WTC11 (cell line): ENCODE results near the gene MRPL20. TPM values are rescaled to one million over a fixed set of nuclear protein-coding genes. Genes with fewer than 3 reads are reported as not detected.
A peak's percentile ranks its signal among the peaks of the same experiment; 100 is the strongest.

Experiments
- ATAC-seq: fragments of 200-7000 bp; cut with Tn5 transposase; 2 replicates; pipeline ENCODE4 v1.10.0; 2021; ENCODE audit warnings: mild to moderate bottlenecking, moderate library complexity
- Bru-seq: library from RNA; stranded (reverse); fragments of 400-500 nt; gene quantifications from one replicate; lab custom pipeline; 2021; lab: Mats Ljungman, UMichigan
- CTCF ChIA-PET: fragments of 300-600 bp; sonication (Branson Sonifier 250); formaldehyde crosslinking; loops from one replicate; lab custom pipeline; 2021; ENCODE audit warnings: antibody characterized with exemption; lab: Charles Lee
- POLR2A ChIA-PET: fragments of 350-600 bp; sonication (Branson Sonifier 250); formaldehyde crosslinking; loops from one replicate; lab custom pipeline; 2021; ENCODE audit warnings: antibody characterized with exemption; lab: Charles Lee
- DNase-seq: peaks from one replicate; pipeline ENCODE4 v3.0.0; 2021; ENCODE audit warnings: low spot score
- H3K27ac Mint-ChIP-seq: 2 replicates; pipeline ENCODE4 v1.8.0; 2021; ENCODE audit warnings: mixed read lengths
- H3K27me3 Mint-ChIP-seq: 2 replicates; pipeline ENCODE4 v1.8.0; 2021; ENCODE audit warnings: low read depth, mild to moderate bottlenecking, moderate library complexity, mixed read lengths
- H3K36me3 Mint-ChIP-seq: 2 replicates; pipeline ENCODE4 v1.8.0; 2021; ENCODE audit warnings: mixed read lengths
- H3K4me1 Mint-ChIP-seq: 2 replicates; pipeline ENCODE4 v1.8.0; 2022; ENCODE audit warnings: mixed read lengths
- H3K4me3 Mint-ChIP-seq: 2 replicates; pipeline ENCODE4 v1.8.0; 2021; ENCODE audit warnings: mild to moderate bottlenecking, moderate library complexity, mixed read lengths
- H3K9me3 Mint-ChIP-seq: 2 replicates; pipeline ENCODE4 v1.8.0; 2021; ENCODE audit warnings: mixed read lengths
- ATF3 ChIP-seq: sonication (generic); formaldehyde crosslinking; conservative IDR thresholded peaks from 2 replicates; pipeline ENCODE4 v1.8.1; 2022; ENCODE audit warnings: mild to moderate bottlenecking, missing genetic modification reagents
- CREM ChIP-seq: sonication (generic); formaldehyde crosslinking; IDR thresholded peaks from 2 replicates; pipeline ENCODE4 v1.8.1; 2022; ENCODE audit warnings: mild to moderate bottlenecking, missing genetic modification reagents, moderate library complexity
- E2F5 ChIP-seq: sonication (generic); formaldehyde crosslinking; IDR thresholded peaks from 2 replicates; pipeline ENCODE4 v1.8.1; 2022; ENCODE audit warnings: mild to moderate bottlenecking, moderate library complexity, missing genetic modification reagents
- ELF4 ChIP-seq: sonication (generic); formaldehyde crosslinking; IDR thresholded peaks from 2 replicates; pipeline ENCODE4 v1.8.1; 2022; ENCODE audit warnings: low read depth, mild to moderate bottlenecking, moderate library complexity, missing genetic modification reagents
- ERG ChIP-seq: fragments of 250-450 bp; sonication (Bioruptor Pico); IDR thresholded peaks from 2 replicates; pipeline ENCODE4 v1.8.0; 2021; ENCODE audit warnings: mild to moderate bottlenecking
- FOXJ3 ChIP-seq: sonication (generic); formaldehyde crosslinking; IDR thresholded peaks from 2 replicates; pipeline ENCODE4 v1.9.0; 2021; ENCODE audit warnings: missing genetic modification reagents, mild to moderate bottlenecking, borderline replicate concordance
- FOXP1 ChIP-seq: sonication (generic); formaldehyde crosslinking; IDR thresholded peaks from 2 replicates; pipeline ENCODE4 v1.8.0; 2022; ENCODE audit warnings: missing genetic modification reagents, mild to moderate bottlenecking, moderate library complexity, borderline replicate concordance
- FOXP4 ChIP-seq: sonication (generic); formaldehyde crosslinking; IDR thresholded peaks from 2 replicates; pipeline ENCODE4 v1.8.0; 2022; ENCODE audit warnings: mild to moderate bottlenecking, missing genetic modification reagents
- GABPB1 ChIP-seq: sonication (generic); formaldehyde crosslinking; IDR thresholded peaks from 2 replicates; pipeline ENCODE4 v1.8.1; 2023; ENCODE audit warnings: mild to moderate bottlenecking, missing genetic modification reagents
- GRHL2 ChIP-seq: fragments of 250-450 bp; sonication (Bioruptor Pico); IDR thresholded peaks from 2 replicates; pipeline ENCODE4 v1.8.0; 2022; ENCODE audit warnings: mild to moderate bottlenecking, moderate library complexity; ENCODE audit not compliant: insufficient replicate concordance, severe bottlenecking
- HMGA2 ChIP-seq: fragments of 250-450 bp; sonication (Bioruptor Pico); IDR thresholded peaks from 2 replicates; pipeline ENCODE4 v1.4.0; 2021; ENCODE audit warnings: mild to moderate bottlenecking, moderate library complexity
- IRF1 ChIP-seq: sonication (generic); formaldehyde crosslinking; IDR thresholded peaks from 2 replicates; pipeline ENCODE4 v1.8.0; 2023; ENCODE audit warnings: missing genetic modification reagents
- JAZF1 ChIP-seq: fragments of 250-450 bp; sonication (Bioruptor Pico); IDR thresholded peaks from 2 replicates; pipeline ENCODE4 v1.9.0; 2021; ENCODE audit warnings: moderate library complexity, mild to moderate bottlenecking, inconsistent platforms
- KAT7 ChIP-seq: sonication (generic); formaldehyde crosslinking; IDR thresholded peaks from 2 replicates; pipeline ENCODE4 v1.8.1; 2023; ENCODE audit warnings: missing genetic modification reagents, mild to moderate bottlenecking, borderline replicate concordance
- MYBL2 ChIP-seq: sonication (generic); formaldehyde crosslinking; IDR thresholded peaks from 2 replicates; pipeline ENCODE4 v1.8.1; 2023; ENCODE audit warnings: mild to moderate bottlenecking, moderate library complexity, missing genetic modification reagents
- NFE2L1 ChIP-seq: sonication (generic); formaldehyde crosslinking; IDR thresholded peaks from 2 replicates; pipeline ENCODE4 v1.8.1; 2023; ENCODE audit warnings: missing genetic modification reagents
- NR1H2 ChIP-seq: sonication (generic); formaldehyde crosslinking; IDR thresholded peaks from 2 replicates; pipeline ENCODE4 v1.9.0; 2021; ENCODE audit warnings: mild to moderate bottlenecking, moderate library complexity, missing genetic modification reagents
- NR2C2 ChIP-seq: sonication (generic); formaldehyde crosslinking; IDR thresholded peaks from 2 replicates; pipeline ENCODE4 v1.8.0; 2022; ENCODE audit warnings: mild to moderate bottlenecking, missing genetic modification reagents
- OVOL2 ChIP-seq: fragments of 250-450 bp; sonication (Bioruptor Pico); IDR thresholded peaks from 2 replicates; pipeline ENCODE4 v1.9.0; 2021; ENCODE audit warnings: mild to moderate bottlenecking, borderline replicate concordance
- SMAD4 ChIP-seq: sonication (generic); formaldehyde crosslinking; IDR thresholded peaks from 2 replicates; pipeline ENCODE4 v1.8.0; 2022; ENCODE audit warnings: mild to moderate bottlenecking, missing genetic modification reagents
- STAT6 ChIP-seq: sonication (generic); formaldehyde crosslinking; conservative IDR thresholded peaks from 2 replicates; pipeline ENCODE4 v1.8.1; 2023; ENCODE audit warnings: mild to moderate bottlenecking, low read depth, missing genetic modification reagents, moderate library complexity
- ZMAT4 ChIP-seq: fragments of 250-450 bp; sonication (Bioruptor Pico); IDR thresholded peaks from 2 replicates; pipeline ENCODE4 v1.9.0; 2021; ENCODE audit warnings: mild to moderate bottlenecking
- ZNF317 ChIP-seq: sonication (generic); formaldehyde crosslinking; IDR thresholded peaks from 2 replicates; pipeline ENCODE4 v1.8.1; 2023; ENCODE audit warnings: low read depth, mild to moderate bottlenecking, moderate library complexity, missing genetic modification reagents, borderline replicate concordance
- ZNF423 ChIP-seq: fragments of 250-450 bp; sonication (Bioruptor Pico); IDR thresholded peaks from 2 replicates; pipeline ENCODE4 v2.1.2; 2022; ENCODE audit warnings: mild to moderate bottlenecking, moderate library complexity
- ZSCAN18 ChIP-seq: fragments of 250-450 bp; sonication (Bioruptor Pico); IDR thresholded peaks from 2 replicates; pipeline ENCODE4 v2.1.2; 2022; ENCODE audit warnings: mild to moderate bottlenecking, moderate library complexity
- long read RNA-seq, 3 experiments: library from RNA in 1 of 3; library from capped mRNA in 1 of 3; library from polyadenylated mRNA in 1 of 3; unstranded in 2 of 3; stranded (forward) in 1 of 3; transcript quantifications; one replicate each; pipeline ENCODE4 v2.0.0, GENCODE V29; 2021
- total RNA-seq: library from RNA; stranded (reverse); gene quantifications from 3 replicates; pipeline ENCODE4 v1.2.3, GENCODE V29; 2021

The MRPL20 gene
- total RNA-seq (126 to 156 TPM (median 134 TPM) in 3 replicates), Bru-seq, nascent RNA (percentile 88 among the genes with signal in this experiment)
- long read RNA-seq, experiment 1, transcript MRPL20-204 (3 exons, 1,693 nt), result minor isoform, 7 of 142 reads
- long read RNA-seq, experiment 1, transcript MRPL20-201 (4 exons, 721 nt), result major isoform, 129 of 142 reads
- long read RNA-seq, experiment 1, partial matches to known transcripts, result 1 of 142 reads
- long read RNA-seq, experiment 1, other reads (novel, unspliced or antisense), result 5 of 142 reads
- long read RNA-seq, experiment 2, transcript MRPL20-201 (4 exons, 721 nt), result major isoform, 145 of 170 reads
- long read RNA-seq, experiment 2, partial matches to known transcripts, result 10 of 170 reads
- long read RNA-seq, experiment 2, other reads (novel, unspliced or antisense), result 14 of 170 reads
- long read RNA-seq, experiment 3, partial matches to known transcripts, result 0 of 28 reads
- long read RNA-seq, experiment 3, other reads (novel, unspliced or antisense), result 23 of 28 reads

- Mint-ChIP-seq H3K27ac (peak within 1 kb of the TSS; percentile 84), H3K4me3 (peak within 1 kb of the TSS; percentile 87), H3K27me3 (peaks cover 4% of the 10 kb centered on the region; the same call in 1 of the 2 replicates), H3K4me1 (peaks cover 46% of the 10 kb centered on the region), H3K36me3 (peaks cover 46% of the 10 kb centered on the region), H3K9me3 (peaks cover 5% of the 10 kb centered on the region)
- ChIA-PET POLR2A (interaction anchor here (0.6 to 1.8 kb wide), 7 partner anchors 8 to 31 kb away, joined by 3 to 7 read pairs (median 5); partner anchors contain the start of genes AURKAIP1, CCNL2 and VWA1), CTCF (interaction anchor here (0.5 to 1.6 kb wide), 8 partner anchors 8 to 98 kb away, joined by 3 to 7 read pairs (median 4); partner anchors contain the start of gene CCNL2)
- DNase-seq (peak; percentile 89), ATAC-seq (peak; percentile 75)
- TF ChIP-seq NR2C2 (CRISPR knock-in tag) (peak; percentile 100), FOXJ3 (CRISPR knock-in tag) (no peak), HMGA2 (CRISPR knock-in tag) (no peak), JAZF1 (no peak), NFE2L1 (CRISPR knock-in tag) (peak; percentile 79), KAT7 (CRISPR knock-in tag) (no peak), FOXP1 (CRISPR knock-in tag) (peak; percentile 93), ZSCAN18 (no peak), NR1H2 (CRISPR knock-in tag) (no peak), FOXP4 (CRISPR knock-in tag) (no peak; the same call in none of the 2 replicates), E2F5 (peak; percentile 47; the same call in 1 of the 2 replicates), GRHL2 (no peak), ZNF317 (no peak), STAT6 (no peak), ZMAT4 (CRISPR knock-in tag) (no peak), GABPB1 (CRISPR knock-in tag) (peak; percentile 95), ZNF423 (CRISPR knock-in tag) (no peak), ELF4 (CRISPR knock-in tag) (no peak), MYBL2 (CRISPR knock-in tag) (peak; percentile 85), OVOL2 (no peak), ATF3 (CRISPR knock-in tag) (no peak), ERG (CRISPR knock-in tag) (no peak), CREM (CRISPR knock-in tag) (peak; percentile 92), IRF1 (CRISPR knock-in tag) (peak; percentile 91), SMAD4 (0 out of 2 replicates have a peak, but pooled peaks have one; percentile 41)
Observed at GRCh38 chr1:1406821-1407635, at the start of gene MRPL20. Gene MRPL20, minus strand, starts transcription at chr1:1407293. Its CDS starts 76 bp downstream, at chr1:1407217.
